HepG2 (cell line): ENCODE data around the gene SHC1. TPM values are rescaled to one million over a fixed set of nuclear protein-coding genes. Genes with fewer than 3 reads are reported as not detected.

Experiments
- HNRNPK ChIP-seq: fragments of 200-400 bp; formaldehyde crosslinking; IDR thresholded peaks from 2 replicates; pipeline ENCODE4 v1.6.1; 2018; ENCODE audit warnings: low read length, low read depth, moderate library complexity, mild to moderate bottlenecking; ENCODE audit not compliant: poor library complexity, severe bottlenecking
- MLLT10 ChIP-seq: sonication (generic); formaldehyde crosslinking; IDR thresholded peaks from 2 replicates; pipeline ENCODE4 v1.4.0; 2020; ENCODE audit warnings: missing genetic modification reagents
- MYPOP ChIP-seq: sonication (generic); formaldehyde crosslinking; IDR thresholded peaks from 2 replicates; pipeline ENCODE4 v1.8.1; 2023; ENCODE audit warnings: mild to moderate bottlenecking, moderate library complexity, missing genetic modification reagents
- RCOR2 ChIP-seq: IDR thresholded peaks from 2 replicates; pipeline ENCODE4 v1.6.1; 2016; ENCODE audit warnings: missing biosample characterization, missing genetic modification reagents
- REPIN1 ChIP-seq: sonication (generic); formaldehyde crosslinking; IDR thresholded peaks from 2 replicates; pipeline ENCODE4 v1.8.0; 2022; ENCODE audit warnings: missing genetic modification reagents, low read depth, mild to moderate bottlenecking, borderline replicate concordance
- ZNF136 ChIP-seq: sonication (generic); formaldehyde crosslinking; IDR thresholded peaks from 2 replicates; pipeline ENCODE4 v1.8.1; 2022; ENCODE audit warnings: low read depth, mild to moderate bottlenecking, moderate library complexity, missing genetic modification reagents
- ZNF281 ChIP-seq: sonication (generic); formaldehyde crosslinking; IDR thresholded peaks from 2 replicates; pipeline ENCODE4 v1.4.0; 2020; ENCODE audit warnings: missing genetic modification reagents, borderline replicate concordance
- ZNF431 ChIP-seq: sonication (generic); formaldehyde crosslinking; IDR thresholded peaks from 2 replicates; pipeline ENCODE4 v1.9.0; 2022; ENCODE audit warnings: missing genetic modification reagents, low read depth, mild to moderate bottlenecking, borderline replicate concordance
- ZNF589 ChIP-seq: sonication (generic); formaldehyde crosslinking; conservative IDR thresholded peaks from 2 replicates; pipeline ENCODE4 v1.8.0; 2022; ENCODE audit warnings: mild to moderate bottlenecking, moderate library complexity, missing genetic modification reagents
- ZNF615 ChIP-seq: sonication (generic); formaldehyde crosslinking; IDR thresholded peaks from 2 replicates; pipeline ENCODE4 v1.5.0; 2020; ENCODE audit warnings: mild to moderate bottlenecking, missing genetic modification reagents, borderline replicate concordance
- ZNF740 ChIP-seq: sonication (generic); formaldehyde crosslinking; IDR thresholded peaks from 2 replicates; pipeline ENCODE4 v1.4.0; 2020; ENCODE audit warnings: missing genetic modification reagents
- polyA plus RNA-seq, 8 experiments: library from polyadenylated mRNA; depleted of rRNA in 3 of 8; stranded (reverse) in 7 of 8; unstranded in 1 of 8; fragments of >200 nt; fragmentation: Illumina TruSeq in 4 of 8; extraction: Trizol in 4 of 8; gene quantifications; 2 replicates each; pipeline versions ENCODE4 v1.2.1 to v1.2.3, GENCODE V29; 2011 to 2016; ENCODE audit warnings: low read depth in 4 of 8, missing spikeins in 1 of 8, mixed read lengths in 1 of 8; ENCODE audit not compliant: insufficient read depth in 1 of 8
- total RNA-seq, 5 experiments: library from RNA; depleted of rRNA; stranded (reverse); fragments of >200 nt; fragmentation: Illumina TruSeq; extraction: Trizol; gene quantifications; 2 replicates each; pipeline ENCODE4 v1.2.3, GENCODE V29; 2016; ENCODE audit warnings: low read depth in 1 of 5
- TF ChIP-seq, protein P1 (sequence below): sonication (generic); formaldehyde crosslinking; IDR thresholded peaks from 2 replicates; pipeline ENCODE4 v1.5.1; 2020; ENCODE audit warnings: missing genetic modification reagents, mild to moderate bottlenecking, borderline replicate concordance
- TF ChIP-seq, protein P2 (sequence below): sonication (generic); formaldehyde crosslinking; IDR thresholded peaks from 2 replicates; pipeline ENCODE4 v1.4.0; 2020; ENCODE audit warnings: missing genetic modification reagents

SHC1 gene
- total and polyA plus RNA-seq, 2 of the 13 experiments (the other 11 are each of a cell fraction or from before 2014, with no cell fraction given) = 52.0 to 137 TPM

- TF ChIP-seq, protein P1, sequence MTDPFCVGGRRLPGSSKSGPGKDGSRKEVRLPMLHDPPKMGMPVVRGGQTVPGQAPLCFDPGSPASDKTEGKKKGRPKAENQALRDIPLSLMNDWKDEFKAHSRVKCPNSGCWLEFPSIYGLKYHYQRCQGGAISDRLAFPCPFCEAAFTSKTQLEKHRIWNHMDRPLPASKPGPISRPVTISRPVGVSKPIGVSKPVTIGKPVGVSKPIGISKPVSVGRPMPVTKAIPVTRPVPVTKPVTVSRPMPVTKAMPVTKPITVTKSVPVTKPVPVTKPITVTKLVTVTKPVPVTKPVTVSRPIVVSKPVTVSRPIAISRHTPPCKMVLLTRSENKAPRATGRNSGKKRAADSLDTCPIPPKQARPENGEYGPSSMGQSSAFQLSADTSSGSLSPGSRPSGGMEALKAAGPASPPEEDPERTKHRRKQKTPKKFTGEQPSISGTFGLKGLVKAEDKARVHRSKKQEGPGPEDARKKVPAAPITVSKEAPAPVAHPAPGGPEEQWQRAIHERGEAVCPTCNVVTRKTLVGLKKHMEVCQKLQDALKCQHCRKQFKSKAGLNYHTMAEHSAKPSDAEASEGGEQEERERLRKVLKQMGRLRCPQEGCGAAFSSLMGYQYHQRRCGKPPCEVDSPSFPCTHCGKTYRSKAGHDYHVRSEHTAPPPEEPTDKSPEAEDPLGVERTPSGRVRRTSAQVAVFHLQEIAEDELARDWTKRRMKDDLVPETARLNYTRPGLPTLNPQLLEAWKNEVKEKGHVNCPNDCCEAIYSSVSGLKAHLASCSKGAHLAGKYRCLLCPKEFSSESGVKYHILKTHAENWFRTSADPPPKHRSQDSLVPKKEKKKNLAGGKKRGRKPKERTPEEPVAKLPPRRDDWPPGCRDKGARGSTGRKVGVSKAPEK = no peak
- TF ChIP-seq MLLT10 (CRISPR knock-in tag) (no peak), ZNF431 (no peak), REPIN1 (CRISPR knock-in tag) (peak; percentile 83; the same call in 1 of the 2 replicates), ZNF740 (CRISPR knock-in tag) (peak; percentile 64; the same call in 1 of the 2 replicates), ZNF615 (CRISPR knock-in tag) (no peak), RCOR2 (CRISPR knock-in tag) (no peak), HNRNPK (peak; percentile 91), ZNF136 (CRISPR knock-in tag) (no peak), MYPOP (peak; percentile 93), ZNF589 (CRISPR knock-in tag) (0 out of 2 replicates have a peak, but pooled peaks have one; percentile 28), ZNF281 (no peak; the same call in 1 of the 2 replicates)
- TF ChIP-seq, protein P2, sequence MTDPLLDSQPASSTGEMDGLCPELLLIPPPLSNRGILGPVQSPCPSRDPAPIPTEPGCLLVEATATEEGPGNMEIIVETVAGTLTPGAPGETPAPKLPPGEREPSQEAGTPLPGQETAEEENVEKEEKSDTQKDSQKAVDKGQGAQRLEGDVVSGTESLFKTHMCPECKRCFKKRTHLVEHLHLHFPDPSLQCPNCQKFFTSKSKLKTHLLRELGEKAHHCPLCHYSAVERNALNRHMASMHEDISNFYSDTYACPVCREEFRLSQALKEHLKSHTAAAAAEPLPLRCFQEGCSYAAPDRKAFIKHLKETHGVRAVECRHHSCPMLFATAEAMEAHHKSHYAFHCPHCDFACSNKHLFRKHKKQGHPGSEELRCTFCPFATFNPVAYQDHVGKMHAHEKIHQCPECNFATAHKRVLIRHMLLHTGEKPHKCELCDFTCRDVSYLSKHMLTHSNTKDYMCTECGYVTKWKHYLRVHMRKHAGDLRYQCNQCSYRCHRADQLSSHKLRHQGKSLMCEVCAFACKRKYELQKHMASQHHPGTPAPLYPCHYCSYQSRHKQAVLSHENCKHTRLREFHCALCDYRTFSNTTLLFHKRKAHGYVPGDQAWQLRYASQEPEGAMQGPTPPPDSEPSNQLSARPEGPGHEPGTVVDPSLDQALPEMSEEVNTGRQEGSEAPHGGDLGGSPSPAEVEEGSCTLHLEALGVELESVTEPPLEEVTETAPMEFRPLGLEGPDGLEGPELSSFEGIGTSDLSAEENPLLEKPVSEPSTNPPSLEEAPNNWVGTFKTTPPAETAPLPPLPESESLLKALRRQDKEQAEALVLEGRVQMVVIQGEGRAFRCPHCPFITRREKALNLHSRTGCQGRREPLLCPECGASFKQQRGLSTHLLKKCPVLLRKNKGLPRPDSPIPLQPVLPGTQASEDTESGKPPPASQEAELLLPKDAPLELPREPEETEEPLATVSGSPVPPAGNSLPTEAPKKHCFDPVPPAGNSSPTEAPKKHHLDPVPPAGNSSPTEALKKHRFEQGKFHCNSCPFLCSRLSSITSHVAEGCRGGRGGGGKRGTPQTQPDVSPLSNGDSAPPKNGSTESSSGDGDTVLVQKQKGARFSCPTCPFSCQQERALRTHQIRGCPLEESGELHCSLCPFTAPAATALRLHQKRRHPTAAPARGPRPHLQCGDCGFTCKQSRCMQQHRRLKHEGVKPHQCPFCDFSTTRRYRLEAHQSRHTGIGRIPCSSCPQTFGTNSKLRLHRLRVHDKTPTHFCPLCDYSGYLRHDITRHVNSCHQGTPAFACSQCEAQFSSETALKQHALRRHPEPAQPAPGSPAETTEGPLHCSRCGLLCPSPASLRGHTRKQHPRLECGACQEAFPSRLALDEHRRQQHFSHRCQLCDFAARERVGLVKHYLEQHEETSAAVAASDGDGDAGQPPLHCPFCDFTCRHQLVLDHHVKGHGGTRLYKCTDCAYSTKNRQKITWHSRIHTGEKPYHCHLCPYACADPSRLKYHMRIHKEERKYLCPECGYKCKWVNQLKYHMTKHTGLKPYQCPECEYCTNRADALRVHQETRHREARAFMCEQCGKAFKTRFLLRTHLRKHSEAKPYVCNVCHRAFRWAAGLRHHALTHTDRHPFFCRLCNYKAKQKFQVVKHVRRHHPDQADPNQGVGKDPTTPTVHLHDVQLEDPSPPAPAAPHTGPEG = no peak
Measured at GRCh38 chr1:154961207-154962155, 9.1 kb downstream of the SHC1 start, which contains the start of gene PYGO2 (continued).
